NCI-H128 (cell line): ENCODE results near the gene AGXT2.

Source experiments
- DNase-seq: peaks from one replicate; lab custom pipeline; 2025; ENCODE audit not compliant: unreplicated experiment; lab: John Stamatoyannopoulos, UW

The AGXT2 gene

DNA sequence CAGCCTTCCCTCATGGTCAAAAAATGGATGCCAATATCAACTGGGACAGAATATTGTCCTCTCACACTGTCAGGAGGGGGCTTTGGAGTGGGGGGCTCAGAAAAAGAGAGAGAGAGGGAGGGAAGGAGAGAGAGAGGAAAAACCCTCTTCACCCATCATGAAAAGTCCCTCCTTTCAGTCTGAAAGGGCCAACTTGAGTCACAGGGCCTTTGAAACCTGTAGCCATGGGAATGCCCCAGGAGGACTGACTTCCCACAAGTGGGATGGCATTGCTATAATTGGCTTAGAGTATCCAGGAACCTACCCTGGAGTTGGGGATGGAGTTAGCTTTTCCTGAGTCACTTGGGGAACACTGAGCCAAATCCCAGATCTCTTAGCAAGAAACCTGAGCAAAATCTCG lies 77.2 kb downstream of the AGXT2 start:
- no peak for DNase-seq

DNA sequence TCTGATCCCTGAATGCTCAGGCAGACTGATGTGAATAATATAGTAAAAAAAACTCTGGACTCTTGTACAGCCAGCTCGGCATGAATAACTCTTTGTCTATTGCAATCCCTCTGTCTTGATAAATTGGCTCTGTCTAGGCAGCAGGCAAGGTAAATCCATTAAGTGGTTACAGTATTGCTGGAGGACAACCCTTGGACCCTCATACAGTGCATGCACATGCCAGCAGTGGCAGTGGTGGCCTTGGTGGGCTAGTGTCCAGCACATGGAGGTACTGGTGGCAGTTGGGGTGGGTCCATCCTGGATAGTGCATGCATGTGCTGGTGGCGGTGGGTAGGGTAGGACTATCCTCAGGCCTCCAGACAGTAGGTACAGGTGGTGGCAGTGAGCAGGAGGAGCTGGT lies 79.5 kb downstream of the AGXT2 start:
- DNase-seq, result no peak

DNA sequence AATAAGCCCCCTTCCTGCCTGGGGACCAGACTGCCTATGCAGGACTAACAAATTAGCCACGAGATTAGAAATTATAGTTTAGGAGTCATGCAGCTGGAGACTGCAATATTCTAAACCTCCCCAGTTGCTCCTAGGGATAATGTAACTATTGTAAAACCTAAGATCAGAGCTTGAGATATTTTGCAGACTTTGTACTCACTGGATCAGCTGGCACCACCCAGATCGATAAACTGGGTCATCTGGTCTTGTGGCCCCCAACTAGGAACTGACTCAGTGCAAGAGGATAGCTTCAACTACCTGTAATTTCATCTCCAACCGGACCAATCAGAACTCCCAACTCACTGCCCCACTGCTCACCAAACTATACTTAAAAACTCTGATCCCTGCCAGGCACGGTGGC lies 80.2 kb downstream of the AGXT2 start:
- DNase-seq, result no peak

DNA sequence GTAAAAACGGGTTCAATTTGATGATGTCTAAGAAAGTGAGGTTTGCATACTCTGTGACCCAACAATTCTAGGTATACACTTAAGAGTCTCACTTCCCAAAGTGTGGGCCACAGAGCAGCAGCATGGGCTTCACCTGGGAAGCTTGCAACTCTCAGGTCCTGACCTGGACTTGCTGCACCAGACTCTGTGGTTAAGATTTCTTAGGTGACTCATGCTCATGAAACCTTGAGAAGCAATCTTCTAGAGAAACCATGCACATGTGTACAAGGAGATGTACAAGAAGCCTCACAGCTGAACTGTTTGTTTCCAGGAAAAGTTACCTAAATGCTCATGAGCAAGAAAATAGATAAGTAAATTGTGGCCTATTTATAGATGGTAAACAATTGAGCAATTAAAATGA lies 88.4 kb downstream of the AGXT2 start:
- no peak for DNase-seq

DNA sequence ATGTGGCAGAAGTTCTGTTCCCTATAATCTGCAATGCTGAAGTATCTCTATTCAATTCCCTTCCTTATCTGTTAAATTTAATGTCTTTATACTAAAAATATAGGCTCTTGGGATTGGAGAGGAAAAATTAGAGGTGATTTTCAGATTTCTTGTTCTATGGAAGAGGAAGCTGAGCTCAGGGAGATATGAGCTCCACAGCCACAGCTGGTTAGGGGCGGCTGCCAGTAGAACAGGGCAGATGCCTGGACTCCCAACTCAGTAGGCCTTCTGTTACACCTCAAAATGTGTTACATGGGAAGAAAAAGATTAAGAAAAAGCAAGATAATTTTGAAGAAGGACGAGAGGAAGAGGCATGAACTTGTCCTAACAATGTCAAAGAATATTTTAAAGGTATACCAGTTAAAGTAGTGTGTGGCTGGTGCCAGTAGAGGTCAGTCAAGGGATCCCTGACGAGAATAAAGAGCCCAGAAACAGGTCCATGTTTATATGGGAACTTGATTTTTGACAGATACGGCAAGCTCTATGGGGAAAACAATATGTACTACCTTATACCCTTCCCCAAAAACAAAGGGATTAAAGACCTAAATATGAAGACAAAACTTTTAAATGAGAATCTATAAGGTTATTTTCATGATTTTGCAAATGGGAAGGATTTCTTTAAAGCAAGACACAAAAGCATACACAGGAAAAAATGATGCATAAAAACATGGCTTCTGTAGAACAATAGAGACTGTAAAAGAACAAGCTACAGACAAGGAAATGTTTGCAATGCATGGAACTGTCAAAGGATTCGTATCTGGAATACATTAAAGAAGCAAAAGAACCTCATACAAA lies 89.7 kb downstream of the AGXT2 start:
- DNase-seq, result no peak

DNA sequence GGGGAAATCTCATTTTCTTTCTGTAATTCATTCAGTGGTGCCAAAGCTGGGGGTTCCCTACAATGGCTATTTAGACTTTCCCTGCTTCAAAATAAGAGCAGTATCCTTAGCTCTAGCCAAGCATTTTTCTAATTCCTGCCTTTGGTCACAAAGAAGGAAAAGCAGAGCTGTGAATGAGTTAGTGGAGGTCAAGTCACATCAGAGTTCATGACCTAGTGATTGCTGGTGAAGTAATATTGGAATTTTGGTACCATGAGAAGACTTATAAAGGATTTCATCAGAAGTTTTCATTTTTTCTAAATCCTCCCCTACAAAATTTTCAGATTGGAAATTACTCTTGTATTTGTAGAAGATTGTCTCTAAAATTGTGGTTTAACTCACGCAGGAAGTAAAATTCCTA lies 90.4 kb downstream of the AGXT2 start:
- DNase-seq, result no peak
